Stimulated activated CD8-positive, alpha-beta memory T cell treated with anti-CD3 and anti-CD28 coated beads, Interleukin-7, amount 100 ng/mL, for 4 hours (primary cell): ENCODE measurements around the gene ATXN2.

ENCODE experiments used
- DNase-seq, 2 donors: peaks; one replicate each; pipeline ENCODE4 v3.0.0-alpha.2; 2020; ENCODE audit warnings: low read depth in 2 of 2

Gene ATXN2

DNA sequence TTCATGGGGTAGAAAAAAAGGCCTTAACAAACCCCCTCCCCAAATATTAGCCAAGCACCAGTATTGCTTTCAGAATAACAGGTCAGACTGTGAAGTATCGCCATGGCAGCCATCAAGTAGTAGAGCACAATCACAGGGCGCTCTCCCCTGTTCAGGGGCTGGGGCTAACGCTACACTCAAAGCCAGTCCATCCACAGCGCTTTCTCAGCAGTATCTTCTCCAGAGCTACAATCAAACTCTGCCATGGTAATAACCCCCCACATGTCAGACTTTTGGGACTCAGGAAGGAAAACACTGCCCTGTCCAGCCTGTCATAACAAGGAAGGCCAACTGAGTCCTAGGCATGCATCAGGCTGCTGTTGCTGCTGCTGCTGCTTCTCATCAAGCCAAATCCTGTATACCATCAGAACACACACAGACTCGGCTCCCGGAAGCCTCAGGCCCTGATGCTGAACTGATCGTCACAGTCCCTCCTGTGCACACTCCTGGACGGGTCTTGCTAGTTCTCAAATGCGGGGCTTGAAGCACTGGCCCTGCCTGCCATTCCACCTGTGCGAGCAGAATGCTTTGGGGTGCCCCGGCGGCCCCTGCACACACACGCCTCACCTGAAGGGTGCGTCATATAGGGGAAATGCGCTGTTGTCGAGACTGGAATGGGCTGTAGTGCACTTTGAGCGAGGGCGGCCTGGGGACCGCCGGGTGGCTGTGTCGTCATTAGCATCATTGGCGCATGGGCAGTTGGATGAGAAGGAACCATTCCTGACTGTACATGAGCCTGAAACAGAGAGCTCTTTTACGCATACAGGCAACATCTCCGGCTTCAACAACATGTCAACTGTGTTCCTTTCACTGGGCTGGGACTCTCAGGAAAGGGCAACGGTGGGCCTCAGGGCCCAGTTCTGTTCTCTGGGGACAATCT is 145.8 kb downstream of the ATXN2 start:
- no peak for DNase-seq

DNA sequence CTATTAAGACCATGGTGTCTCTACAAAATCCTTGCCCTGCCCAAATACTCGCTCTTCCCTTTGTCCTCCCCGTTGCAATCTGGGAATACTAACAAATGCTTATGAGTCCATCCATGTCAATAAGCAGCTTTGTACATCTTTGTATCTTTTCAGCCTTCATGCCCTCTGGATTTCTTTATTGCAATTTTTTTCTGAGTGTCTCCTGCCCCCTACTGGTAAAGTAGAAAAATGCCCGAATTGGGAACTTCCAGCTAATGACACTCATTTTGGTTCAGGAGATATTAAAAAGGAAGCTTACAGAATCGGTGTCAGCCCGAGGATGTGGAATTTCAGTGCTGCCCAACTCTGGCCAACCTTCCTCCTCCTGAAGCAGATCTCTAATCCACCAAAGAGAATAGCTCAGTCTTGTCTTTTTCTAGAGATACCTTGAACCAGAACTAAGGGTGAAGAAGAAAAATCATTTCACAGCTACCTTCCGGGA is 147.4 kb downstream of the ATXN2 start:
- DNase-seq = no peak

DNA sequence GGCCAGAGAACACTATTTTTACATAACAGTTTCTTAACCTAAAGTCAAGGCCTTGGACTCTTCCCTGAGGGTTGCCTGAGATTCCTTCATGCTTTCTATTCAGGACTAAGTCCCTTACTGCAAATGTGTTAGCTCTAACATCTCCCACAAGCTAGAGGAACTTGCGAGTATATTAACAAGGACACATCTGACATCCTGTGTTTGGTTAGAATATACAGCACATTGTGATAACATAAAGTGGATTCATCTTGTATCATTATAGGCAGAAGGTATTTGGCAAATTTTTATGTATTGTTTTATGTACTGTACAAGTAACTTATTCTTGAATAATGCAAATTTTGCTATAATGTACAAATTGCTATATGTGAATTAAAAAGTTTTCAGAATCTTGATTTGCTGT is 147.9 kb downstream of the ATXN2 start:
- DNase-seq = no peak

DNA sequence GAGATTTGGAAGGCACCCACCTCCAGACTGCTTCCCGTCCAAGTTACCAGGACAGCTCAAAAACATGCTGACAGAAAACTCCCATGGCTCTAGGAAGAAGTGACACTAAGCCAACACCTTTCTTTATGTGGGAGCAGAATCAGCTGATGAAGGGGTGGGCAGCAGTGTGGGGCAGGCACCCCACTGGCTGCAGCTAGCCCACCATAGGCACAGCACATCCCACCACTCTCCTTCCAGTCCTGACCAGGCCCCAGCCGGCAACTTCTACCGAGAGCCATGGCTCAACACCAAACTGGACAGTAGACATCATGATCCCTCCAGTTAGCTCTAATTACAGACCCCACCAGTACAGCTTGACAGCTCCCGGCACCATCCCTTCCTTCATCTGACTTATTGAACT is 148.4 kb downstream of the ATXN2 start:
- DNase-seq = no peak

DNA sequence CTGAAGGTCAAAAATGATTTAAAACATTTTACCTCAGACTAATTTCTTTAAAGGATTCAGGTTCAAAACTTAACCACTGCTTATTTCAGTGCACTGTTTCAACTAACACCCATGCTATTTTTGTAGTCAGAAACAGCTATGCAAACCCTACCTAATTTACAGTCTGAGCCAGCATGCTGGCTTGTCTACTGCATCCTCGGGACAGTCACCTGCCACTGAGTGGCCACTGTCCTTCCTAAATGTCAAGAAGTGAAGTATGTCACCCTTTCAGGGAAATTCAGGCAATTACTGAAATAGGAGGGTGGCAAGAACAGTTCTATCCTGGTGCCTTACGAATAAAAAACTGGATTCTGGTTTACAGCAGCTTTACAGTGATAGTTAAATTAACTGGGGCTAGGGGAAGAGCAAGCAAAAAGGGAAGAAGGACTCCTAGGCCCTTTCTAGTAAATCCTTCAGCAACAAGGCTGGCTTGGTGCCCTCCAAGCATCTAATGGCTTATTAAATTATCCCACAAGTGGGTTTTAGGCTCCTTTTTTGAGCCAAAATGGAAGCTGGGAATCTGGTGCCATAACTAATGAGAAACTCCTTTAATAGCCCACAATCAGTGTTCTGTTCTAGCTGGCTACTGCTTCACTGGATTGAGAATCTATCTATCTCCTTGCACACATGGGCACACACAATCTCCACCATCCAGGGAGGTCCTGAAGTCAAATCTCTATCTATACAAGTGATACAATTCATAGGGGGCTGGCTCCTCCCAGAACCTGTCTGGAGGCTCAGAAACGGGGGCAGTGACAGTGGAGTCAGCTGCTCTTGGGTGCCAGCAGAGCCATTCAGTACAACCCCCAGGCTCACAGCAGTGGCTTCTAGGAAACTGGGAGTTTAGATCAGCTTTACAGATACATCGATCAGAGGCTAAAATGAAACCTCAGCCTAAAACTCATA is 150.0 kb downstream of the ATXN2 start:
- DNase-seq = no peak

DNA sequence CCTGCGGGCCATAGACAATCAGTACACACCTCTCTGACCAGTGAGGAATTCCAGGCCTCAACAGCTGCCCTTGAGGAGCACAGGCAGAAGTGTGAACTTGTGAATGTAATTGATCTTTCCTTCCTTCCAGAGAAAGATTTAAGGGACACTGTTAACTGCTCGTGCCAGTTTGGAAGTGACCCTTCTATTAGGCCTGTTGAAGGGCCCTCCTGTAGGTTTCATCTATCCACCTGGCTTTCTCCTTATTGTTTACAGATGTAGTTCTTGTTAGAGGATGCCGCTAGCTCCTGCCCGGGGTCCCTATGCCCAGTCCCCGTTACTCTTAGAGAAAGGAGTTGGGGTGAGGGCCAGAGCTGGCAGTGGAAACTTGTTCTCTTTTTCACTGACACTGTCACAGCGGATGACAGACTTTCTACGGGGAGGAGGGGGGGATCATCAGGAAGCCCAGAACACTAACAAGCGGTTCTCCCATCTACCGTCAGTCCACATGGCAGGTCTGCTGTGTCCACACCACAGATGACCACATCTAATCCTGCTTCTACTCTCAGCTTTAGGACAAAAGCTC is 150.8 kb downstream of the ATXN2 start:
- DNase-seq = no peak

DNA sequence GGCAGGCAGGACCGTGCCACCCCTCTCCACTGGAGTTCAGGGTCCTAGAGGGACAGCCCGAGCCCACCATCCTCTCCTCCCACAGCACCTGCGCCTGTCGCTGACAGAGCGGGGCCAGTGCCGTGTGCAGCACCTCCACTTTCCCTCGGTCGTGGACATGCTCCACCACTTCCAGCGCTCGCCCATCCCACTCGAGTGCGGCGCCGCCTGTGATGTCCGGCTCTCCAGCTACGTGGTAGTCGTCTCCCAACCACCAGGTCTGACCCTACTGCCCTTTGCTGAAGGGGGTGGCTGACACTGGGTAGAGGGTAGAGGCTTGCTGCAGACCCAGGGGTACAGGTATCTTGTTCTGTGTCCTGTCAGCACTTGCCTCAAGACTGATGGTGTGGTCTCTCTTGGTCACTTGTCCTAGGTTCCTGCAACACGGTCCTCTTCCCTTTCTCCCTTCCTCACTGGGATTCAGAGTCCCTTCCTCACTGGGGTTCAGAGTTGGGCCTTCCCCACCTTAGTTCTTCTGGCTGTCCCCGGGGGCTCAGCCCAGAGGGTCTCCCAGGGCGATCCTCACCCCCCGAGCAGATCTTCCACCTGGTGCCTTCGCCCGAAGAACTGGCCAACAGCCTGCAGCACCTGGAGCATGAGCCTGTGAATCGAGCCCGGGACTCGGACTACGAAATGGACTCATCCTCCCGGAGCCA is 151.4 kb downstream of the ATXN2 start:
- no peak for DNase-seq

DNA sequence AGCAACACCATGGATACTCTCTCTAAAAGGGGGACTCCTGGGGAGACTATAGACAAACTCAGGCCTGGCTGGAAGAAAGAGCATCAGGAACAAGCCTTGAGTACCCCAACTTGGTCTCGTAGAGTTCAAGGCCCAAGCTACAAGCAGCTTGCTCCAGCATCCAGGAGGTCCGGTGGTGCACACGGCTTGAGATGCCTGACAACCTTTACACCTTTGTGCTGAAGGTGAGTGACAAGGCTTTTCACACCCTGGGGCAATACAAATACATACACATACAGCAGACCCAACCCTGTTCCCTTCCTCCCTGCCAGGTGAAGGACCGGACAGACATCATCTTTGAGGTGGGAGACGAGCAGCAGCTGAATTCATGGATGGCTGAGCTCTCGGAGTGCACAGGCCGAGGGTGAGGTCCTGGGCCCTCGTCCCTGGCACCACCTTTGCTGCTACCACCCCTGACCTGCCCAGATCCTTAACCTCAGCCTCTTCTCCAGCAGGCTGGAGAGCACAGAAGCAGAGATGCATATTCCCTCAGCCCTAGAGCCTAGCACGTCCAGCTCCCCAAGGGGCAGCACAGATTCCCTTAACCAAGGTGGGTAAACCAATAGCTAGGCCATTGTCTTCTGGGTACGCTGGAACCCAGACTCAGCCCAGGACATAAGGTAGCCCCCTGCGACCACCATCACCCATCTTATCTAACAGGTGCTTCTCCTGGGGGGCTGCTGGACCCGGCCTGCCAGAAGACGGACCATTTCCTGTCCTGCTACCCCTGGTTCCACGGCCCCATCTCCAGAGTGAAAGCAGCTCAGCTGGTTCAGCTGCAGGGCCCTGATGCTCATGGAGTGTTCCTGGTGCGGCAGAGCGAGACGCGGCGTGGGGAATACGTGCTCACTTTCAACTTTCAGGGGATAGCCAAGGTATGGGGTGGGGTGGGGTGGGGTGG is 152.2 kb downstream of the ATXN2 start:
- no peak for DNase-seq

DNA sequence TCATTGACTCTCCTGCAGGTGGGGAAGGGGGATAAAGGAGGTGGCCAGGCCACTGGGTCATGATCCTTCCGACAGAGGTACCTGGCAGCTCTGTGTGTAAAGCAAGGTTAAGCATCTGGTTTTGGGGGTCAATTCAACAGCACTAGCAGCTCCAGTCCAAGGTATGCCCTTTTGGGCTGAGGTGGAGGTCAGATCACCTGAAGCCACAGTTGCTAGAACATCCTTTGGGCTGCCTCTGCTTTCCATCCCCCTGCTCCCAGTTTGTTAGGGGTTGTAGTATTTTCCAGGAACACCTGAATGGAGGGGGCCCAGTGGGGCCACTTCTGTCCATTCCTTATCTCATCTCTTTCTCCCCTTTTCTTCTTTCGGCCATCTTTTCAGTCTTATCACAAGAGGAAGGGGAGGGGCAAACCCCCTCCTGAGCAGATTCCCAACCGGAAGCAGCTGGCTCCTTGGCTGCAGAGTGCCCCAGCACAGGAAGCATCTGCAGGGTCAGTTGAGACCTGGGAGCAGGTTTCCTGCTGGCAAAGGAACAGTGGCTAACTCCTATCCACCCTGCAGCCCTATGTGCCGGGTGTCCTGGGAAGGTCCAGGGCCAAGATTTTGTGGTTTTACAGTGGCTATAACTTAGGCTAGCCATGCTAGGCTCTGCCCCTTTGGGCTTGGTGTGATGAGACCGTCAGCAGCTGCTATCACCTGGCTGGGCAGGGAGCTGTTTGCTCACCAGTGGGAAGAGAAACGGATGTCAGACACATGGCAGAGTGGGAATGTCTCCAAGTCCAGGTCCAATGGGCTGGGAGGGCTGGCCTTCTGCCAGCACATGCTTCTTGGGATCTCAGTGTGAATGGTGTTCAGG is 153.2 kb downstream of the ATXN2 start:
- DNase-seq = no peak

DNA sequence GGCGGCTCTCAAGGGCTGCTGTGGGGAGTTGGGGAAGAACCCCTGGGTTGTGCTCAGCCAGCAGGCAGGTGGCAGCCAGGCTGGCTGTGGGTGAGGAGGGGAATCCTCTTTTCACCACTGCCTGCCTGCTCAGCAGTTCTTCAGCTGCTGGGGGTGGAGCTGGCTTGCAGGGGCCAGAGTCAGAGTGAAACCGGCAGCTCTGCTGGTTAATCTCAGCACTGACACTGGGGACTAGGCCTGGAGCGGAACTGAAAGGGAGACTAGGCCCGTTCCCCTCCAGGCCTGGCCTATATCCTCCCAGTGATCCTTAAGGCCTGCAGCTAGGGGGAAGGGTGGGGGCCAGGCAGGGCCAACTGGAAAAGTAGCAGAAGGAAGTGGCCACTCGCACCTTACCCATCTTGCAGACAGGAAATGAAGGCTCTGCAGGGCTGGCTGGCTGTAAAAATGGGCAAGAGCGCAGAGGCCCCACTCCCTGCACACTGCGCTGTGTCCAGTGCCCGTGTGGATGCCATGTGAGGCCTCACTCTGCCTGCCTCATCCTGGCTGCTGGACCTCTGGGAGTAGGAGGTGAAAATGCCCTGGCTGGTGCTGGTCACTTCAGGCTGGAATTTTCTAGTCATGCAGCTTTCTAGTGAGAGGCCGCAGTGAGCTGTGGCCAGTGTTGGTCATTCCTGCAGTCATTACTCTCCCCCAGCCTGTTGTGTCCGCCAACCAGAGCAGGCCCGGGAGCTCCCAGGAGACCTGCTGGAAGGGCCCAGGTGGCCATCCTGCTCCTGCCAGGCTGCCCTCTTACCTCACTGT is 154.0 kb downstream of the ATXN2 start:
- DNase-seq = peak; percentile 69 to 75

DNA sequence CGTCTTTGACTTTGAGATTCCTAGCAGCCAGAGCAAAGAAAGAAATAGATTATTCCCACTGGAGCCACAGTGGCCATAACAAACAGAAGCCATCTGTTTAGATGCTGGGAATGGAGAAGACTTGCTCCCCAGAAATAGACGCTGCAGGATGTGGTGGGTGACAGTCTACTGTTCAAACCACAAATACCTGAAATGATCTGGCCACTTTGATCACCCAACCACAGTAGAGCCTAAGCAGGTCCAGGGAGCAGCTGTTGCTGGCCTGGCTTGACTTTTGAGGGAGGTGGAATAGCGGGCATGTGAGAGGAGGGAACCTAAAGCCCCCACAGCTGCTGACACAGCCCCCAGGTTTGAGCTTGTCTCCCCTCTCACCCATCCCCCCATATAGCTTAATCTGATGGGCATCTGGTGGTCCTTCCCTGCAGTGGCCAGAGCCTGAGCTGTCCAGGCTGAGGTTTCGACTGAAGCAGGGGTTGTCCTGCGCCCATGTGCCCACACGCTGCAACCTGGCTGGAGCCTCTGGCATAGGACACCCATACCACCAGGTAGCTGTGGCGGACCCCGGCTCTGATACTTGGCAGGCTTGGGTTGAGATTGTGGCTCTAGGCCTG is 154.7 kb downstream of the ATXN2 start:
- no peak for DNase-seq

DNA sequence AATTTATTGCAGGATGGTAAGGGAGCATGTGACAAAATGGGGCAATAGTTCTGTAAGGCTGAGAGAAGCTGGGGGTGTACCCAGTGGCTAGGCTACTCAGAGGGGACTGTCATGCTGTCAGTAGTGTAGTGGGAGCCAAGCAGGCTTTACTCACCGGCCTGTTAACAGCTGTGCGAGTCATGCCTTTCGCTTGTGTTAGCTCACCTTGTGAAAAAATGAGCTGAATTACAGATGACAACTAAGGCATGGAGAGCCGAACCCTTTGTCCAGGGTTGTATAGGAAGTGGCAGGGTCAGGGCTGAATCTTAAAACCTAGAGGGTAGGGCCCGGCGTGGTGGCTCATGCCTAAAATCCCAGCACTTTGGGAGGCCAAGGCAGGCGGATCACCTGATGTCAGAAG is 155.5 kb downstream of the ATXN2 start:
- no peak for DNase-seq

DNA sequence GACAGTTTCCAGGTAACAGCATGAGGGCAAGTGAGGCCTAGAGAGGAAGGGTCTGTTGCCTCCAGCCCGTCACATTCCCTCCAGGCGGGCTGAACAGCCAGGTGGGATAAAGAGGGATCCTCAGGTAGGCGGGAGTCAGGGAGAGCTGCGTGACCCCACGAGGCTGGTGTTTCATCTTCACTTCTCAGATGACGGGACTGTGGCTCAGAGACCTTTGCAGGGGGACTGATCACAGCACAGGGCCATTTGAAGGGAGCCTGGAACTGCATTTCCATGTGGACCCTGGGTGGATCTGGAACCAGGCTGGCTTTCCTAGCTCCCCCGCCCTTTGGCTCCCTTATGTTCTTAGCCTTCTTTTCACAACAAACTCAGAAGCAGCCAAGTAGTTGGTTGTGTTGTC is 156.0 kb downstream of the ATXN2 start:
- no peak for DNase-seq

DNA sequence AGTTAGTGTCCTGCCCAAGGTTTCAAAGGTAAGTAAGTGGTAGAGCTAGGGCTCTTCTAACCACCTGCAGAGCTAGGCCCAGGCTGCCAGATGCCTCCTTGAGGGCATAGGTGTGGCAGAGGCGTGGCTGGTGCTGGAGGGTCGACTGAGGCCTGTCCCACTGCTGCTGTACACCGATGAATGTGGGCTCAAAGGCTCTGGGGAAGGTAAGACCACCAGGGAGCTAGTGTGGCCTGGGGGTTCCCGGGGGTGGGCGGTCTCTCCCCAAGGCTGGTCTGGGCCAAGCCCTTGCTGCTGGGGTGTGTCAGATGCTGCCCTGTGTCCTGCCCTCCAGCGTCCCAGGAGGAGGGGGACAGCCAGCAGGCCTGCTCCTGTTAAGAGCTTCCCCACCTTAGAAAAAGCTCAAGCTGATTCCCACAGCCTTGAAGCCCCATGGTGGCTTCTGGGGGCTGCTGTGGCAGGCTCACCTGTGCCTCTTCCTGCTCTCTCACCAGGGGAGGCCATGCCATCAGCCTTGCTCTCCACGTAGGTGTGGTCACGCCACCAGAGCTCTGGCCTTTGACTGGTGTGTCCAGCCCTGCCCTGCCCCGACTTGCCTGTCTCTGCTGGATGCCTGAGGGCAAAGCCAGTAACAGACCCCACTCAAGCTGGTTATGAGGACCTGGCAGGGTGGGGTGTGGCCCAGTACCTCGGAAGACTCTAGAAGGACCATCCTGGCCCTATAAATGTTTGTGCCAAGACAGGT is 156.6 kb downstream of the ATXN2 start:
- no peak for DNase-seq

DNA sequence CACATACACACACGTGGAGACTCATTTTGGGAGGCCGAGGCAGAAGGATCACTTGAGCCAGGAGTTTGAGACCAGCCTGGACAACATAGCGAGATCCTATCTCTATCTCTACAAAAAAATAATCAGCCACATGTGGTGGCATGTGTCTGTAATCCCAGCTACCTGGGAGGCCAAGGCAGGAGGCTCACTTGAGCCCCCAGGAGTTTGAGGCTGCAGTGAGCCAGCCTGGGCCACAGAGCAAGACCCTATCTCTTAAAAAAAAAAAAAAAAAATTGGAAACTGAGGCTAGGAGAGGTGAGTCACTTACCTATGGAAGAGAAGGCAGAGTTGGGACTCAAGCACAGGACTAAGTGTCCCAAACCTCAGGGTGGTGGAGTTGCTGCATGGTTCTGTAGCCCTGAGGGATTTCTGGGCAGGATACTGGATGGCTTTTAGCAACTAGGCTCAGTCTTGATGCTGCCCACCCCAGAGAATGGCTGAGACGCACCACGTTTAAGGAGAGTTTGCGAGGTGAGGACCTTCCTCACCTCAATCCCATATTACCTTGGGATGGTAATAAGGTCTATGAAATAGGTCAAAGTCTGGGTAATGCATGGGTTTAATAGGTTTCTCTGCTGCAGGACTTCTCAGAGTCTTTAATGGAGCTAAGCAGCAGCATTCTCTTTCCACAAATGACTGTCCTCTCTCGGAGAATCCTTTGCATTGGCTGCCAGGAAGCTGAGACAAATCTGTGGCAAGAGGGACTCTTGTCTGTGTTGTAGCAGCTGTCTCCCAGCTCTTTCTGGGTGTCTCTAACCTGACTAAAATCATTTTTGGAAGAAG is 157.8 kb downstream of the ATXN2 start:
- DNase-seq = no peak

DNA sequence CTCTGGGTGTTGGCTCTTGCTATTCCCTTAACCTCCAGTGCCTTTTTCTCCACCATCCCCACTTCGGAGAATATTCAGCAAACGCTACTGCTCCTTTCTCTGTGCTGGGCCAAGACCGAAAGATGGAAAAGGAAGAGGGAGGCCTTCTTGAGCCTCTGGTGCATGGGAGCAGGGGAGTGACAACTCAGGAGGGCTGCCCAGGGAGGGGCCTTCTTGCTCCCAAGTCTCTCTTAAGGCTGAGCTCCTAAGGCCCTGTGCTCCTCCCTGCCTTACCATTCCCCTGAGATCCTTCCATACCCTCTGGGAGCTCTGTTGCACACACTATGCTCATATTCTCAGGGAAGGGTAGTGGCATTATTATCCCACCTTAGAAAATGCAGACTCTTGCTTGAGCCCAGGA is 158.5 kb downstream of the ATXN2 start:
- no peak for DNase-seq

DNA sequence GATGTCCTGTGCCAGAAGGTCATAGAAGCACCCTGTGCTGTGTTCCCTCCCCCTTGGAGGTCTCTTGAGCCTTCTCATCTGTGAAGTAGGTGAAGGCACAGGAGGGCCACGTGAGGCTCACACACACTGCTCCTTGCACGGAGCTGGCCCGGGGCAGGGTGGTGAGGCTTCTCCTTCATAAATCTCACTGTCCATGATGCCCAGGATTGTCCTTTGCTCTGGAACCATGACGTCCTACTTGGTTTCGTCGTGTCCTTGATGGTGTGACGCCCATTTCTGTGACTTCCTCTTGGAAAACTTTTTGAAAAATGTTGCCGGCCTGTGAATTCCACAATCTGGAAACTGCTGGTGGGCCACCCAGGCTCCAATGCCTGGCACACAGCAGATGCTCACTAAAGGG is 159.0 kb downstream of the ATXN2 start:
- no peak for DNase-seq
